HG02763 (cell line): ENCODE data around the gene NUB1.

ENCODE experiments used
- ATAC-seq: cut with Tn5 transposase; IDR thresholded peaks from one replicate; pipeline ENCODE4 v1.9.1; 2021; ENCODE audit warnings: mild to moderate bottlenecking, moderate library complexity; ENCODE audit not compliant: unreplicated experiment

Gene NUB1

DNA sequence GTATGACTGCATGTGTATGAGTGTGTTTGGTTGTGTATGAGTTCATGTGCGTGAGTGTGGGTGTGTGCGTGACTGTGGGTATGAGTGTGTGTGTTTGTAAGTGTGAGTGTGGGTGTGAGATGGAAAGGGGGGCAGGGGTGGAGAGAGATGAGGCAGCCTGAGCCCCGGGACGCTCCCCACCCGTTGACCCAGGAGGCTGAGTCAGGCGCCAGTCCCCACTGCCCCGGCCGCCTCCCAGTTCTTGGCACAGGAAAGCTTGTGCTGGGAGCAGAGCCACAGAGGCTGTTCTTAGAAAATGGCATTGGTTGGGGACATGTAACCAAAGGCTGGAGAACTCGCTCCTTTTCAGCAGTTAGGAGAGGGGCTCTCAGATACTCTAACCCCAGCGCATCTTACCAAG lies 27.8 kb upstream of the NUB1 start:
- ATAC-seq, result no peak

DNA sequence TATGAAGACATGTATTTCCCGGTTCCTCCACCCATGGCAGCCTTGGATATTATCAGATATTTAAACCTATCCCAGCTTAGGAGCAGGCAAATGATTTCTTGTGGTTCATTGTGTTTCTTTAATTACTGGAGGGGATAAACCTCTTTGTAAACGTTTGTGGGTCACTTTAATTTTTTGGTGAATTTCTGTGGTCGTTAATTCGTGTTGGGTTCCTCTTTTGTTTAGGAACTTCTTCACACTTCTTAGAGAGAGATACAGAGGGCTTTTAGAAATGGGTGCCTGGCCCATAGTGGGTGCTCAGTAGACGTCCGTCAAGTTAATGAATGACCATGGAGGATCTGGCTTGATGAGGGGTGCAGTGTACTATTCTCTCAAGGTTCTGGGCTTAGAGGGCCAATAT lies 27.2 kb upstream of the NUB1 start:
- ATAC-seq, result no peak

DNA sequence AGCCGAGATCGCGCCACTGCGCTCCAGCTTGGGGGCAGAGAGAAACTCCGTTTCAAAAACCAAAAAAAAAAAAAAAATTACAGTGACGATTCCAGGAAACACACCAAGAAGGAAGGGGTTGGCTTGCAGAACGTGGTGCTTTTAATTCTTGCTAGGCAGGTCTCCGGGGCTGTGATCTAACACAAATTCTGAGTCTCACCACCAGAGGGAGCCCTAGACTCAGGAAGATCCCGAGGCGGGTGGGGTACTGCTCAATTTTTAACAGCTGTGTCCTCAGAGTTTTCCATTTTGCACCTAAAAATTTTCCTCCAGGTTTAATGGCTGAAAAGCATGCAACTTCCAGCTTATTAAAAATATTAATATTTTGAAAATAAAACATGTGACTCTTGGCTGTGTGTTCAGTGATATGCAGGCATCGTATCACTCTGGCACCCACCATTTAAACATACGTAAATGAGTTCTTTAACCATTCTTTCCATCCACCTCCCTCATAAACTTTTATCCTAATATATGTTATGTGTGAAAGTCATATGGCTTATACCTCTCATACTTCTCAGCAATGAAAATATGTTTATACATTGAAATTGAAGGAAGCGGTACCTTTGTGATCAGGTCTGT lies 26.5 kb upstream of the NUB1 start:
- ATAC-seq, result no peak

DNA sequence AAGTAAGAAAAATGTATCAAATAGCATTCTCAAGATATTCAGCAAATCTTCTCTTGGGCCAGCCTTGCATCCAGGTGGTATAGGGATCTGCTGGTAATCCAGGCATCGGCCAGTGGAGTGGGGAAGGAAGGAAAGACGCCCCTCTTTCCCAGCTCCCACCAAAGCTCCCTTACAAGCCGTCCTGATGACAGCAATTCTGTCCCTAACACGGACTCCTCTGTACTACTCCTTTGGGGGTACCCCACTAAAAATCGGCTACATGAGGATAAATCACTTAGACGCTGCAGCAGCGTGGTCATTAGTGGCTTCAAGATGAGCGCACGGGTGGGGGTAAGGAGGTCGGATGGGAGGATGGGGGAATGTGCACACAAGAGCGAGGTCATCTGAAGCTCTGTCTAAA lies 24.7 kb upstream of the NUB1 start:
- ATAC-seq, result no peak

DNA sequence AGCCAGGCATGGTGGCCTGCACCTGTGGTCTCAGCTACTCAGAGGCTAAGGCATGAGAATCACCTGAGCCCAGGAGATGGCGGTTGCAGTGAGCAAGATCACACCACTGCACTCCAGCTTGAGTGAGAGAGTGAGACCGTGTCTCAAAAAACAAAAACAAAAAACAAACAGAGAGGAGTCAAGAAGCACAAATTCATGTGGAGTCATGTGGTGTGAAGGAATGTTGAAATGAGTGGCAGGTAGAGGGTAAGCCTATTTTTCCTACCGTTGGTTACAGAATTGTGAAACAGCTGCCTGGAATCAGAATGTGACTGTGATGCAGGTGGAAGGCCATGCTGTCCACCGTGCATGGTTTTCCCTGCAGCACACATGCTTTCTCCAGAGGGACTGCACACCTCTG lies 23.7 kb upstream of the NUB1 start:
- no peak for ATAC-seq

DNA sequence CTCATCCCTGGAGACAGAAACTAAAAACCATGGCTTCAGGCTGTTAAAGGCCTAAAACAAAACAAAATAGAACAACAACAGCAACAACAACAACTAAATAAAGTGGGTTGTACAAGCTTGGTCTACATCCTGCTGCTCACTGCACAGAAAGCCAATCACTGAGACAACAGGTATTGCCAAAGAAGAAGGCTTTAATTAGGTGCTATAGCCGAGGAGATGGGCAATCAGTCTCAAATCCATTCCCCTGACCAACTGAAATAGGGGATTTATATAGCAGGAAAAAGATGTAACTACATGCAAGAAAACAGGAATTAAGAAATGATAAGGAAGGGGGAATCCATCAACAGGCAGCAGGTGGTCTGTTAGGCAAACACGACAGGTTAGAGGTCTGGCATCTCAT lies 22.4 kb upstream of the NUB1 start:
- no peak for ATAC-seq

DNA sequence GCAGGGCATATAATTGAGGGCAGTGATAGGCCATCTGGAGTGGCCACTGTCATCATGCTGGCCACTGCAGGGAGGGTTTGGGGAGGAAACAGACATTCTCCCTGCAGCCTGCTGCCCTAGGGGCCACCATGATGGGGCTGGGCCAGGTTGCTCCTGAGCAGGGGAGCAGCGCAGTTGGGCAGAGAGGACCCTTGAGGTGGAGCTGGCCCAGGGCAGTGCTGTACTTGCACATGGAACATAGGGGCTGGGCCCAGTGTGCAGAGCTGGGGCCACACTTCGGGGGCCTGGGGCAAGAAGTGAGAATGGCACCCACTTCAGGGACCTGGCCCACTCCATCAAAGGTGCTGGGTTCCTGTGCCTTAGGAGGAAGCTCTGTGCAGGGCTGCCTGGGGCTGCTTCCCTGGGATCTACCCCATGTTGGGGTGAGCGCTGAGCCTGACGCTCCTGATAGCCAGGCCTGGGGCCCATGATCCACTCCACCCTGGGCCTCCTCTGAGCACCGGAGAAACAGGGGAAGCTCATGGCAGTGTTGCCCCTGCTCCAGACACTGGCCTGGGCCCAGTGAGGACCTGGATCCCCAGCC lies 21.3 kb upstream of the NUB1 start:
- ATAC-seq, result no peak

DNA sequence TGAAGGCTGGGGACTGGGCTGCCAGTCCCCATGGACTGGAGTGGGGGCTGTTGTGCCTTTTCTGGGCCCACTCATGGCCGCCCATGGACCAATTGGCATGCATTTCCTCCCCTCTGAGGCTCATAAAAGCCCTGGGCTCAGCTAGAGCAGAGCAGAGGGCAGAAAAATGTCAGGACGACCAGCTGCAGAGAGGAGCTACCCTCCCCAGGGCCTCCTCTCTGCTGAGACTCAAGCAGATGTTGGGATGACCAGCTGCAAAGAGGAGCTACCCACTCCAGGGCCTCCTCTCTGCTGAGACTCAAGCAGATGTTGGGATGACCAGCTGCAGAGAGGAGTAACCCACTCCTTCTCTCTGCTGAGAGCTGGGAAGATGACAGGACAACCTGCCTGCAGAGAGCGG lies 20.3 kb upstream of the NUB1 start:
- no peak for ATAC-seq

DNA sequence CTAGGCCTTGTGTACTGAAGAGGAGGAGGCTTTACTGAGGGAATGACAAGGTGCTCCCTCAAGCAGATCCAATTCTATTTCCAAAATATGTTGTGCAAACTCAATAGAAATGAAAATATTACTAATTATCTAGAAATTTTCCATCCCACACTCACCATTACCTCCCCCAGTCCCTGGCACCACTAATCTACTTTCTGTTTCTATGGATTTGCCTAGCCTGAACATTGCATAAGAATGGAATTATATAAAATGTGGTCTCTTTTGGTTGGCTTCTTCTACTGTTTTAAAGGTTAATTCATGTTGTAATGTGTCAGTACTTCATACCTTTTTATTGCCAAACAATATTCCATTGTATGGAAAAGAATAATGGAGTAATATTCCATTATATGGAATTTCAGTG lies 18.7 kb upstream of the NUB1 start:
- no peak for ATAC-seq

DNA sequence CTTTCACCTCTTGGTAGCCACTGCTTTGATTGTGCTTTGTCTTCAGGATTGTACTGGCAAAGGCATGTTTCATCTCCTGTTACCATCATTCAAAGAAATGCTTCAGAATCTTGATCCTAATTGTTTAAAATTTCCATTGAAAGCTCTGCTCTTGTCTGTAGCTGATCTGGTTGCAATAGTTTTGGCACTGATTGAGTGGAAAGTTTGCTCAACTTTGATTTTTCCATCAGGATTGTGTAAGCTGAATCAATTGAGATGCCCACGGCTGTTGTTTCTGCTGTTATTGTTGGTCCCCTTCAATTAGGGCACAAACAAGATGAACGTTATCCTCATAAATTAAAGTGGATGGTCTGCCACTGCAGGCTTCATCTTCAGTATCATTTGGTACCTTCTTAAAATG lies 14.6 kb upstream of the NUB1 start:
- ATAC-seq, result no peak

DNA sequence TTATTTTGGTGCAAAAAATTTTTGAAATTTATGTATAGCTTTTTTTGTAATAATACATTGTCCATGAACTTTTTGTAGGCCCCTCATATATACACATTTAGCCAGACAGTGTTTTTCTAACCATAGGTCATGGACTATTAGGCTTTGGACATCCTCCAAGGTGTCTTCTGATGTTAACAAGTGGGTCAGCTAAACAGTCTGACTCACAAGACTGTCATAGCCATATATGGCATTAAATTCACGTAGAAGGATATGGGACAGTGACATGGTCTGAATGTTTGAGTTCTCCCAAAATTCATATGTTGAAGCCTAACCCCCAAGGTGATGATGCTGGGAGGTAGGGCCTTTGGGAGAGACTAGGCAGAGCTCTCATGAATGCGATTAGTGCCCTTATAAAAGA lies 14.0 kb upstream of the NUB1 start:
- no peak for ATAC-seq

DNA sequence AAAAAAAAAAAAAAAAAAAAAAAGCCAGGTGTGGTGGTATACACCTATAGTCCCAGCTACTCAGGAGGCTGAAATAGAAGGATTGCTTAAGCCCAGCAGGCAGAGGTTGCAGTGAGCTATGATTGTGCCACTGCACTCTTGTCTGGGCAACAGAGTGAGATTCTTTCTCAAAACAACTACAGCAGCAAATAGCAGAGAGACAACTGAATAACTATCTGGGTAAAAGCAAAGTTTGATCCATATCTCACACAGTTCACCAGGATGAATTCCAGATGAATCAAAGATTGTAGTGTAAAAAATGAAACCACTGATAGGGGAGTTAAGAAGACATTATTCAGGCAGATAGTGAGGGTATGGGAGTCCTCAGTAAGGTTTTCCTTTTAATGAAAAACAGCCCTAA lies 11.4 kb upstream of the NUB1 start:
- no peak for ATAC-seq

DNA sequence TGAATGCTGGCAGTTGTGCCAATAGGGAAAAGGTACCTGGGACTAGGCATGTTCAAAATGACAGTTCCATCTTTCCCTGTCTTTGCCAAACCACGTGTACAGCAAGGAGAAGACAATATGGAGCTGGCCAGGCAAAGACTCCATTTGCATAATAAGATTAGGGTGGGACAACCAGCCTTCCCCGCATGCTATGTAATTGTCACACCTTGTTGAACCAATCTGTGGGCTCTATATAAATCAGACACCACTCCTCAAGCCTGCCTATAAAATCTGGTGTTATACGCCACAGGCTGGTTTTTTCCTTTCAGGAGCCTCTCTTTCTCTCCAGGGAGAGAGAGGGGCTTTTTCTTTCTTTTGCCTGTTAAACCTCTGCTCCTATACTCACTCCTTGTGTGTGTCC lies 11.0 kb upstream of the NUB1 start:
- ATAC-seq, result no peak

DNA sequence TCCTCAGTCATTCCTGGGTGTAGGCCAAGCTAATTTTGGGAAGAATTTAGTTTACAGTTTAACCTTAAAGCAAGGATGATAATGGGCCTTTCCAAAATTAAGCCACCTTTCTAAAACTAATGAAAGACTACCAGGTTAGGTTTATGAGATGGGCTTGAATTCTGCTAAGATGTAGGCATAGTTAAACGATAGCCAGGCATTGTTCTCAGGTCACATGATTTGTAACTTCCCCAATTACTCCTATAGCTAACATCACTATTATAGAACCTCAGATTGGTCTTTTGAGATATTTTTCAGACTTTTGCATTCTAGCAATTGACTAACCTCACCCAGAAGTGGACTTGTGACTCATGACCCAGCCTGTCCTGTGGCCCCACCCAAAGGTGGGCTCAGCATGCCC lies 7.0 kb upstream of the NUB1 start:
- no peak for ATAC-seq

DNA sequence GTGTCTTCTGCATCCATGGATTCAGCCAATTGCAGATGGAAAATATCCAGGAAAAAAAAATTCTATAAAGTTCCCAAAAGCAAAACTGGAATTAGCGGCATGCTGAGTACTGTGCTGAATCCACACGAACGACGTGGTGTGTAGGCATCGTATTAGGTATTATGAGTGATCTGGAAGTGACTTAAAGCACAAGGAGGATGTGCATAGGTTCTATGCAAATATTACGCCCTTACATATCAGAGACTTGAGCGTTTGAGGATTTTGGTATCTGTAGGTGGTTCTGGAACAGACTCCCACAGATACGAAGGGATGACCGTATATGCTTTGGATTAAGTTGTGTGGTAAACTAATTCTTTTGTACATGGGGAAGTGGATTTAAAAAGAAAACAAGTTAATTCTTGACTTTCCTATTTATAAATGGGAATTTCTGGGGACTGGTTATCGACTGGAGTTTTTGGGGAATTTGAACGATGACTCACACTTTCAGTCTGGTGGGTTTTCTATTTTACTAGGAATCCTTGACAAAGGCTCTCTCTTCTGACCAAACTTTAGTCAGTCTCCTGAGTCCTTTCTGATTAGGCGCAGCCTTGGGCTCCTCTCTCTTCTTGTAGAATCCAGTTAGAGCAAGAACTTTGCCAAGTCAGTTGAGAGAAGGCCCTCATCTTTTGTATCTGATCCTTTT lies 5.4 kb upstream of the NUB1 start:
- no peak for ATAC-seq

DNA sequence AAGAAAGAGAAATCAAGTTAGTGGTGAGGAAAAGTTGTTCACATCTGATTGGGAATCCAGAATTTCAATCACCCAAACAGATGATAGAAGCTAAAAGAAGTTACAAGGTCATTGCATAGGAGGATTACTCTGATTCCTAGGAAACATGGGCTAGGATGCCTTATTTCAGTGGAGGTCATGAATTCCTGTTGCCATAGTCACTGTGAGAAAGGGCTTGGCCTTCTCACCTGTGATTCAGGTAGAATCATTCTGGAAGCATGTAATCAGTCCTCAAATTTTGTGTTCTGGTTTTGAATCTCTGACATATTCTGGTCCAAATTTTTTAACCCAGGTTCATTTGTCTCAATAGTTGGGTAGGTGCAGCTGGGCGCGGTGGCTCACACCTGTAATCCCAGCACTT lies 4.3 kb upstream of the NUB1 start:
- no peak for ATAC-seq

DNA sequence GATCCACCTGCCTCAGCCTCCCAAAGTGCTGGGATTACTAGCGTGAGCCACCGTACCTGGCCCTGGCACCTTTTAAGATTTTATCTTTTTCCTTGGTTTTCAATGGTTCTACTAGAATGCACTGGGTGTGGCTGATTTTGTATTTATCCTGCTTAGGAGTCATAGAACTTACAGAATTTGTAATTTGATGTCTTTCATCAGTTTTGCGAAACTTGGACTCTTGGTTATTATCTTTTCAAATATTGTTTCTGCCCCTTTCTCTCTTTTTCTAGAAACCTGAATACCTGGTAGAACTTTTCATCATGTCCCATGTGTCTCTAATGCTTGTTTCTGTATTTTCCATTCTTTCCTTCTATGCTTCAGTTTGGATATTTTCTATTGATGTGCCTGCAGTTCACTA lies 2.8 kb upstream of the NUB1 start:
- no peak for ATAC-seq

DNA sequence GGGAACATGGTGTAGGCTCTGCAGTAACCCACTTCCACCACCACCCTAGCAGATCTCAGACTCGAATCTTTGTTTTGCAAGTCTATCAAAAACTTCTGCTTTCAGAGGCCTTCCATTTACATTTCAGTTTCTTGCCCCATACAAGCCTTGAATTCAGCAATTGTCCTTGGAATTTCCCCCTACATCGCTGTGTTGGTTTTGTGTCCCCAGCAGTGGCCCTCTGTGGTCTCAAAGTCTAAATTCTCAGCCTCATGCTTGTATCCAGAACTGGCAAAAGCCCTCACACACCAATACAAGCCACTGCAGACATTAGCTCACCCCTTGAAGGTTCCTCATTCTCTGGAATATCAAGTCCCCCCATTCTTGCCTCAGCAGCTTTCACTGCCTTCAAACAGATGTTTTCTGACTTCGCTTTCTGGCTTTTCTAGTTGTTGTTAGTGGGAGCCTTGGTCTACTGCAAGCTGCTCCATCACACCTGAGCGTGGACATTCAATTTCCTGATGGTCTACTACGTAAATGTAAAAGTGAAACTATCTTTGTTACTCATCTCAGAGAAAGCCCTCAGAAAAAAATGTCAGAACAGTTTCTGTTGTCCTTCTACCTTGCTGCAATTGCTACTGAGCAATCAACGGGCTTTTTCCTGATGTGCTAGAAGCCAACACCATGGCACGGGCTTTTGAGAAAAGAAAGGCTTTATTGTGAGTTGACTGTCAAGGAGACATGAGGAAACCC lies 1.8 kb upstream of the NUB1 start:
- peak; percentile 32 for ATAC-seq

DNA sequence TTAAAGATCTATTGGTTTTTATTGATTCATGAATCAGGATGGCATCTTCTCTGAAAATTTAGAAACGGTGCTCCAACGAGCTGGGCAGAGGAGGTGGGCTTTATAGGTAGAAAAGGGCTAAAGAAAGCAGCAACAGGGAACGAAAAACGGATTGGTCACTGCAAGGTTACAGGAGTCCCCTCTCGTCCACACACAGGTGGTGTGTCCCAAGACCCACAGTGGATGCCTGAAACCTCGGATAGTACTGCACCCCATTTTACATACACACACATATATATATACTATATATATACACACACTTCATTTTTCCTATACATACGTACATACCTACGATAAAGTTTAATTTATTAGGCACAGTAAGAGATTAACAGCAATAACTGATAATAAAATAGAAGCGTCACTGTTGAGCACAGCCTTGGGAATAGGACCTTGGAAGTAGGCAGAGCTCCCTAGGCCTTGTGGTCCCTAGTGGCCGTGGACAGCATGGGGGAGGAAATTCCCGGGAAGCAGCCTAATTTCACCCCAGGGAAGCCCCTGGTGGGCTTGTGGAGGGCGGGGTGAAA lies 737 bp upstream of the NUB1 start:
- no peak for ATAC-seq

DNA sequence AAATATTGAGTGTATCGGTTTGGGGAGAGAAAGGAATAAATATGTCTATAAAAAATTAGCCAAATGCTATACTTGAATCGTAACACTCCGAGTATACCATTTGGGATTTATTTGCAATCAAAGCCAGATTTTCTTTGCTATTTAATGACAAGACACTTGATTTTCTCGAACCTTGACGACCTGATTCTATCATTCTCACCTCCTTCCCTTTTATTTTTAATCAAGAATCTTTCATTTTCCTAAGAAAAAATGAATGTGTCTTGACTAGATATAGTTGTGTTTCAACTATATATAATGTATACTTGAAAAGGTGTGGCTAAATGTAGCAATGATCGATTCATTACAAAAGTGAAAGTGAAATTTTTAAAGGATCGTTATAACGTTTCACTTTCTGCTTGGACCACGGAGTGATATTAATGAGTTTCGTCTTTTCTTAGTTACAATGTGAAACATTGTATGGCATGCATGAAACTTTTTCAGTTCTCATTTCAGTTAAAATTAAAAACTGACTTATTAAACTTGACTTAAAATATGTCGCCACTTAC lies 562 bp downstream of the NUB1 start:
- ATAC-seq, result no peak

DNA sequence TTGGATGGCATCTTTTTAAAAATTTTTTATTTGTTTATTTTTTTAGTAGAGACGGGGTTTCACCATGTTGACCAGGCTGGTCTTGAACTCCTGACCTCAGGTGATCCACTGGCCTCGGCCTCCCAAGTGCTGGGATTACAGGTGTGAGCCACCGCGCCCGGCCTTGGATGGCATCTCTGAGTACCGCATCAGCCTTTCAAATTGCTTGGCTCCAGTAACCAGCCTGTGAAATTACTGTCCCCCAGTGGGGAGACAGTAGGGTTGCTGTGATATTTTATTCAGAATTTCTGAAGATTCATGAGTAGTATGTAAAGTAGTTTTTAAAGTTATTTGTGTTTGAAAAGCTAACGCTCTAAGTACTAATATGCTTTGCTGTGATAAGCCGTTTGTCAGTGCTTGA lies 1.2 kb downstream of the NUB1 start:
- ATAC-seq, result no peak

DNA sequence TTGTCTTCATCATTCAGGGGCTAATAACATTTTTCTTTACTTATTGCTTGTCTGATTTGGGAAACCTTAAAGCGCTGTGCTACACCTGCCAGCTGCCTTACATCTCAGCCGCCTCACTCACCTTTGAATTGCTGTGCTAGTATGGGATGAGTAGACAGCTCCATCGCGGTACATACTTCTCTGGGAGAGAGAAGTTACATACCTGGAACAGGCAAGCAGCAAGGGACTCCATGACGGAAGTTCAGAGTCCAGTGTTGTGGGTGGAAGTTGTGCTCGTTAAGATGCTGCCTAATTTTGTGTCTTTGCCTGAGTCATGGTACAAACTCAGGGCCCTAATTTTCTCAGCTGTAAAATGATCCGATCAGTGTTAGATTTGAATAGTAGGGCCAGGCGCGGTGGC lies 1.9 kb downstream of the NUB1 start:
- no peak for ATAC-seq
